Upper lobe of left lung (tissue), 6 donors: ENCODE measurements around the gene AAGAB. TPM values are rescaled to one million over a fixed set of nuclear protein-coding genes. Genes with fewer than 3 reads are reported as not detected.
A peak's percentile ranks its signal among the peaks of the same experiment; 100 is the strongest.

Experiments
- ATAC-seq, 2 donors: fragments of 200-7000 bp; cut with Tn5 transposase; one replicate each; pipeline ENCODE4 v1.9.1; 2022; ENCODE audit warnings: mild to moderate bottlenecking in 2 of 2, moderate library complexity in 2 of 2; ENCODE audit not compliant: low FRiP score in 2 of 2
- DNase-seq, 2 donors: peaks; one replicate each; pipeline ENCODE4 v3.0.0-alpha.2; 2019 to 2020
- H3K27ac ChIP-seq, 4 donors: fragments of 200-600 bp; sonication (generic); one replicate each; pipeline ENCODE4 v1.5.1; 2016 to 2019
- H3K27me3 ChIP-seq, 4 donors: fragments of 200-600 bp; sonication (generic); one replicate each; pipeline ENCODE4 v1.5.1; 2017 to 2019
- H3K36me3 ChIP-seq, 4 donors: fragments of 200-600 bp; sonication (generic); one replicate each; pipeline ENCODE4 v1.5.1; 2016 to 2019
- H3K4me1 ChIP-seq, 4 donors: fragments of 200-600 bp; sonication (generic); one replicate each; pipeline ENCODE4 v1.5.1; 2018 to 2019
- H3K4me3 ChIP-seq, 4 donors: fragments of 200-600 bp; sonication (generic); one replicate each; pipeline ENCODE4 v1.5.1; 2017 to 2019; ENCODE audit warnings: mild to moderate bottlenecking in 2 of 4, moderate library complexity in 1 of 4
- H3K9me3 ChIP-seq, 4 donors: fragments of 200-600 bp; sonication (generic); one replicate each; pipeline ENCODE4 v1.5.1; 2018 to 2019
- CTCF ChIP-seq, 6 experiments: fragments of 450-650 bp in 4 of 6; fragments of 200-600 bp in 2 of 6; sonication (generic) in 2 of 6; IDR thresholded peaks; one replicate each; pipeline ENCODE4 v1.5.1; 2016 to 2019; ENCODE audit warnings: antibody characterized with exemption in 6 of 6
- EP300 ChIP-seq, 4 donors: sonication (generic); formaldehyde crosslinking; IDR thresholded peaks; one replicate each; pipeline ENCODE4 v1.5.1; 2017; ENCODE audit warnings: antibody characterized with exemption in 4 of 4, control low read depth in 2 of 4
- POLR2A ChIP-seq, 4 donors: fragments of 450-650 bp; IDR thresholded peaks; one replicate each; pipeline ENCODE4 v1.5.1; 2016 to 2017; ENCODE audit warnings: antibody characterized with exemption in 4 of 4, mild to moderate bottlenecking in 2 of 4
- POLR2AphosphoS5 ChIP-seq, 2 donors: sonication (generic); formaldehyde crosslinking; IDR thresholded peaks; one replicate each; pipeline ENCODE4 v1.5.1; 2017; ENCODE audit warnings: antibody characterized with exemption in 2 of 2
- WGBS, 2 donors: methylation state at CpG; one replicate each; pipeline ENCODE4 v1.1.5; 2017 to 2018; 5-methylcytosine and 5-hydroxymethylcytosine counted together
- total RNA-seq, 6 donors: library from RNA; depleted of rRNA in 4 of 6; stranded (reverse); fragments of >200 nt in 4 of 6; gene quantifications; one replicate each; pipeline versions ENCODE4 v1.1.0 to v1.2.1, GENCODE V29; 2016 to 2021
- donor health status: DM: no; HTN: no; CAD: no; lungs with moderate emphysema.
- donor health status: DM: no; HTN: yes; CAD: no; lungs with severe emphysema.

The AAGAB gene
- total RNA-seq, 6 donors from 2014 or later, result 23.0 to 54.2 (median 32.3) TPM

GRCh38 chr15:67187351-67187854 is 67.1 kb downstream of the AAGAB start:
- peaks cover 0 to 50% (median 23%) of the 10 kb centered on the region in 4 donors for H3K36me3 ChIP-seq
- DNase-seq (no peak), ATAC-seq (no peak)
- peaks cover 14 to 16% (median 15%) of the 10 kb centered on the region in 4 donors for H3K4me1 ChIP-seq
- no peaks in the 10 kb centered on the region for H3K27me3 ChIP-seq
- 91 to 100% methylated on average over 5 to 12 of the region's 12 CpGs for WGBS, 2 donors
- H3K9me3 ChIP-seq, result no peaks in the 10 kb centered on the region
- H3K4me3 ChIP-seq, result no peak overlapping the region
- H3K27ac ChIP-seq, result peak overlapping the region in 2 of 4 donors; percentile 51 to 63
- no peak for TF ChIP-seq POLR2A (IDR thresholded peaks at IDR 0.05)
- no peak for TF ChIP-seq POLR2AphosphoS5 (IDR thresholded peaks at IDR 0.05)
- TF ChIP-seq CTCF (IDR thresholded peaks at IDR 0.05), result no peak
- TF ChIP-seq EP300 (IDR thresholded peaks at IDR 0.05), result no peak

- WGBS, 2 donors, result 68% methylated on average over 4 of the region's 4 CpGs; no CpG with 5 or more reads in 1 of the 2 donors
- TF ChIP-seq EP300 (IDR thresholded peaks at IDR 0.05) (no peak), CTCF (IDR thresholded peaks at IDR 0.05) (no peak), POLR2AphosphoS5 (IDR thresholded peaks at IDR 0.05) (no peak), POLR2A (IDR thresholded peaks at IDR 0.05) (no peak)
- no peaks in the 10 kb centered on the region for H3K9me3 ChIP-seq
- peak overlapping the region in 3 of 4 donors; percentile 7 to 63 (median 51) for H3K27ac ChIP-seq
- H3K36me3 ChIP-seq, result peaks cover 0 to 55% (median 21%) of the 10 kb centered on the region in 4 donors
- no peak overlapping the region for H3K4me3 ChIP-seq
- H3K27me3 ChIP-seq, result no peaks in the 10 kb centered on the region
- peaks cover 14 to 16% (median 15%) of the 10 kb centered on the region in 4 donors for H3K4me1 ChIP-seq
- no peak for DNase-seq
- no peak for ATAC-seq
These were observed 67.8 kb downstream of the AAGAB start for GRCh38 chr15:67186688-67187087.

- Histone ChIP-seq H3K27me3 (no peaks in the 10 kb centered on the region), H3K4me3 (no peak overlapping the region), H3K36me3 (peaks cover 0 to 53% (median 22%) of the 10 kb centered on the region in 4 donors), H3K4me1 (peaks cover 14 to 16% (median 15%) of the 10 kb centered on the region in 4 donors), H3K27ac (peak overlapping the region; percentile 5 to 63 (median 29)), H3K9me3 (no peaks in the 10 kb centered on the region)
- peak in 1 of 2 donors; percentile 29 for ATAC-seq
- 51 to 61% methylated on average over 5 to 6 of the region's 6 CpGs for WGBS, 2 donors
- peak in 1 of 2 donors; percentile 58 for DNase-seq
- TF ChIP-seq EP300 (IDR thresholded peaks at IDR 0.05) (no peak), CTCF (IDR thresholded peaks at IDR 0.05) (no peak), POLR2A (IDR thresholded peaks at IDR 0.05) (no peak), POLR2AphosphoS5 (IDR thresholded peaks at IDR 0.05) (peak in 1 of 2 donors; percentile 26)
These were observed 68.2 kb downstream of the AAGAB start for GRCh38 chr15:67186226-67186649.

GRCh38 chr15:67185621-67186225 is 68.7 kb downstream of the AAGAB start:
- H3K27ac ChIP-seq, result peak overlapping the region; percentile 5 to 63 (median 29)

More at GRCh38 chr15:67185621-67186225, 68.7 kb downstream of the AAGAB start:
- TF ChIP-seq EP300 (IDR thresholded peaks at IDR 0.05) (no peak), POLR2A (IDR thresholded peaks at IDR 0.05) (no peak), CTCF (IDR thresholded peaks at IDR 0.05) (no peak), POLR2AphosphoS5 (IDR thresholded peaks at IDR 0.05) (no peak)
- Histone ChIP-seq H3K9me3 (no peaks in the 10 kb centered on the region), H3K4me3 (no peak overlapping the region), H3K27me3 (no peaks in the 10 kb centered on the region), H3K36me3 (peaks cover 0 to 53% (median 21%) of the 10 kb centered on the region in 4 donors), H3K4me1 (peaks cover 14 to 16% (median 15%) of the 10 kb centered on the region in 4 donors)
- 78 to 82% methylated on average over 5 to 8 of the region's 9 CpGs for WGBS, 2 donors
- ATAC-seq, result no peak
- DNase-seq, result no peak
